Neural progenitor cell (in vitro differentiated cells): ENCODE measurements around the gene ISCA1. TPM values are rescaled to one million over a fixed set of nuclear protein-coding genes. Genes with fewer than 3 reads are reported as not detected.

ENCODE experiments used
- DNase-seq: peaks from one replicate; pipeline ENCODE4 v3.0.0-alpha.2; 2016; ENCODE audit warnings: low spot score
- H2AFZ ChIP-seq: fragments of 200-600 bp; sonication (generic); replicated peaks from 2 replicates; pipeline ENCODE4 v1.6.1; 2016; ENCODE audit warnings: antibody characterized with exemption
- H3F3A ChIP-seq: fragments of 200-600 bp; sonication (generic); 2 replicates; pipeline ENCODE4 v1.6.1; 2016; ENCODE audit warnings: antibody characterized with exemption, low read depth
- H3K27ac ChIP-seq: fragments of 200-600 bp; sonication (generic); 2 replicates; pipeline ENCODE4 v1.5.1; 2016; ENCODE audit warnings: mild to moderate bottlenecking
- H3K27me3 ChIP-seq: fragments of 200-600 bp; sonication (generic); 2 replicates; pipeline ENCODE4 v1.6.1; 2016; ENCODE audit warnings: mild to moderate bottlenecking, moderate library complexity
- H3K36me3 ChIP-seq: fragments of 200-600 bp; sonication (generic); 2 replicates; pipeline ENCODE4 v1.5.1; 2016
- H3K4me1 ChIP-seq: fragments of 200-600 bp; sonication (generic); 2 replicates; pipeline ENCODE4 v1.6.1; 2016; ENCODE audit warnings: mixed run types
- H3K4me2 ChIP-seq: fragments of 200-600 bp; sonication (generic); 2 replicates; pipeline ENCODE4 v1.6.1; 2016
- H3K4me3 ChIP-seq: fragments of 200-600 bp; sonication (generic); 2 replicates; pipeline ENCODE4 v1.5.1; 2016
- H3K79me2 ChIP-seq: fragments of 200-600 bp; sonication (generic); 2 replicates; pipeline ENCODE4 v1.6.1; 2016; ENCODE audit warnings: low read depth
- H3K9ac ChIP-seq: fragments of 200-600 bp; sonication (generic); 2 replicates; pipeline ENCODE4 v1.6.1; 2016
- H3K9me3 ChIP-seq: fragments of 200-600 bp; sonication (generic); 2 replicates; pipeline ENCODE4 v1.5.1; 2016; ENCODE audit warnings: low read depth
- H4K20me1 ChIP-seq: fragments of 200-600 bp; sonication (generic); 2 replicates; pipeline ENCODE4 v1.6.1; 2016; ENCODE audit warnings: low read depth
- H3K27ac Mint-ChIP-seq: 3 replicates; pipeline ENCODE4 v1.8.0; 2021; ENCODE audit warnings: mixed read lengths
- H3K27me3 Mint-ChIP-seq: 2 replicates; pipeline ENCODE4 v1.8.0; 2022; ENCODE audit warnings: low read depth, mild to moderate bottlenecking, inconsistent platforms, moderate library complexity, mixed read lengths; ENCODE audit not compliant: insufficient read depth
- H3K36me3 Mint-ChIP-seq: 3 replicates; pipeline ENCODE4 v1.8.0; 2021; ENCODE audit warnings: mixed read lengths
- H3K4me1 Mint-ChIP-seq: 3 replicates; pipeline ENCODE4 v1.8.0; 2021; ENCODE audit warnings: mixed read lengths
- H3K4me3 Mint-ChIP-seq: 3 replicates; pipeline ENCODE4 v1.8.0; 2021; ENCODE audit warnings: mild to moderate bottlenecking, moderate library complexity, mixed read lengths
- H3K9me3 Mint-ChIP-seq: 3 replicates; pipeline ENCODE4 v1.8.0; 2020; ENCODE audit warnings: mixed read lengths
- CTCF ChIP-seq: fragments of 200-600 bp; sonication (generic); IDR thresholded peaks from 2 replicates; pipeline ENCODE4 v1.5.1; 2017; ENCODE audit warnings: antibody characterized with exemption, mild to moderate bottlenecking
- EZH2 ChIP-seq: fragments of 200-600 bp; sonication (generic); IDR thresholded peaks from 2 replicates; pipeline ENCODE4 v1.6.1; 2017; ENCODE audit warnings: antibody characterized with exemption, mild to moderate bottlenecking, moderate library complexity
- EZH2phosphoT487 ChIP-seq: fragments of 200-600 bp; sonication (generic); IDR thresholded peaks from 2 replicates; pipeline ENCODE4 v1.6.1; 2017; ENCODE audit warnings: antibody characterized with exemption
- total RNA-seq: library from RNA; depleted of rRNA; stranded (reverse); fragments of >200 nt; gene quantifications from 2 replicates; pipeline ENCODE4 v1.2.3, GENCODE V29; 2015; ENCODE audit warnings: low replicate concordance

Gene ISCA1
- total RNA-seq, 1 donor from 2014 or later = 42.9 TPM

GRCh38 chr9:86259557-86259956 lies 22.8 kb downstream of the ISCA1 start, which contains the start of gene C9orf153:
Gene C9orf153 (minus strand): TSS chr9:86259657. CDS start chr9:86229603, 30,054 bp downstream.
- Histone ChIP-seq H3K27me3 (no peaks in the 10 kb centered on the region), H3K9ac (no peak within 1 kb of the TSS), H3K4me3 (no peak within 1 kb of the TSS), H3K4me2 (no peak within 1 kb of the TSS), H3K27ac (no peak within 1 kb of the TSS), H3K9me3 (no peaks in the 10 kb centered on the region), H3F3A (peaks cover 5% of the 10 kb centered on the region), H3K36me3 (no peaks in the 10 kb centered on the region), H3K79me2 (no peaks in the 10 kb centered on the region), H2AFZ (no peak within 1 kb of the TSS), H4K20me1 (peaks cover 3% of the 10 kb centered on the region), H3K4me1 (peaks cover 14% of the 10 kb centered on the region)
- Mint-ChIP-seq H3K9me3 (no peaks in the 10 kb centered on the region), H3K27me3 (no peaks in the 10 kb centered on the region), H3K27ac (no peak within 1 kb of the TSS), H3K4me1 (peaks cover 25% of the 10 kb centered on the region), H3K36me3 (peaks cover 25% of the 10 kb centered on the region), H3K4me3 (no peak within 1 kb of the TSS)
- TF ChIP-seq EZH2phosphoT487 (no peak), CTCF (no peak)
- no peak for DNase-seq

GRCh38 chr9:86257391-86257790 lies 24.9 kb downstream of the ISCA1 start:
- Histone ChIP-seq H3K4me3 (no peak overlapping the region), H2AFZ (no peak overlapping the region), H3K27ac (no peak overlapping the region), H3K4me1 (peaks cover 4% of the 10 kb centered on the region), H3K36me3 (peaks cover 8% of the 10 kb centered on the region), H4K20me1 (no peaks in the 10 kb centered on the region), H3K27me3 (no peaks in the 10 kb centered on the region), H3K79me2 (no peaks in the 10 kb centered on the region), H3F3A (no peaks in the 10 kb centered on the region), H3K9me3 (peaks cover 14% of the 10 kb centered on the region), H3K4me2 (no peak overlapping the region), H3K9ac (no peak overlapping the region)
- no peak for TF ChIP-seq CTCF
- no peak for TF ChIP-seq EZH2phosphoT487
- no peak for TF ChIP-seq EZH2
- peaks cover 5% of the 10 kb centered on the region for H3K4me1 Mint-ChIP-seq
- no peak overlapping the region for H3K27ac Mint-ChIP-seq
- no peak for DNase-seq
- H3K4me3 Mint-ChIP-seq = no peak overlapping the region
- H3K36me3 Mint-ChIP-seq = peaks cover 12% of the 10 kb centered on the region
- peaks cover 16% of the 10 kb centered on the region for H3K9me3 Mint-ChIP-seq
- no peaks in the 10 kb centered on the region for H3K27me3 Mint-ChIP-seq

- Histone ChIP-seq H4K20me1 (no peaks in the 10 kb centered on the region), H3K27me3 (no peaks in the 10 kb centered on the region), H3K36me3 (peaks cover 8% of the 10 kb centered on the region), H3K27ac (no peak overlapping the region), H3K4me2 (no peak overlapping the region), H3F3A (no peaks in the 10 kb centered on the region), H3K9me3 (peaks cover 17% of the 10 kb centered on the region), H3K79me2 (no peaks in the 10 kb centered on the region), H3K4me3 (no peak overlapping the region), H3K9ac (no peak overlapping the region), H3K4me1 (no peaks in the 10 kb centered on the region), H2AFZ (no peak overlapping the region)
- no peak for DNase-seq
- H3K4me3 Mint-ChIP-seq = no peak overlapping the region
- H3K36me3 Mint-ChIP-seq = peaks cover 8% of the 10 kb centered on the region
- H3K4me1 Mint-ChIP-seq = no peaks in the 10 kb centered on the region
- TF ChIP-seq CTCF (no peak), EZH2phosphoT487 (no peak), EZH2 (no peak)
- no peaks in the 10 kb centered on the region for H3K27me3 Mint-ChIP-seq
- H3K27ac Mint-ChIP-seq = no peak overlapping the region
- peaks cover 17% of the 10 kb centered on the region for H3K9me3 Mint-ChIP-seq
Observed at GRCh38 chr9:86256653-86257052, 25.7 kb downstream of the ISCA1 start.
